ENCODE data around the gene MX2.
"Not testable (repeated sequence)": the region's sequence is repeated elsewhere in the genome, so short reads cannot be mapped to it uniquely, and the experiment has no call there.

MX2 gene

GRCh38 chr21:41387042-41387819 is 25.4 kb downstream of the MX2 start:
- no peak for DNase-seq (ENCODE audit: low read depth)

GRCh38 chr21:41387824-41388223 is 26.0 kb downstream of the MX2 start:
- DNase-seq (ENCODE audit: low read depth), result no peak

- no peak for DNase-seq (ENCODE audit: low read depth)
Observed at GRCh38 chr21:41388259-41388658, 26.4 kb downstream of the MX2 start.

- DNase-seq (ENCODE audit: low read depth), result no peak
Observed at GRCh38 chr21:41390043-41390639, 28.3 kb downstream of the MX2 start.

GRCh38 chr21:41393876-41394465 is 32.1 kb downstream of the MX2 start:
- no peak for DNase-seq (ENCODE audit: low read depth)

- DNase-seq (ENCODE audit: low read depth), result no peak
Observed at GRCh38 chr21:41396558-41397075, 34.8 kb downstream of the MX2 start.

- no peak for DNase-seq (ENCODE audit: low read depth)
Observed at GRCh38 chr21:41397471-41397891, 35.7 kb downstream of the MX2 start.

- DNase-seq (ENCODE audit: low read depth), result no peak
Observed at GRCh38 chr21:41398251-41398650, 36.4 kb downstream of the MX2 start.

GRCh38 chr21:41398831-41399230 is 37.0 kb downstream of the MX2 start:
- DNase-seq (ENCODE audit: low read depth), result no peak

GRCh38 chr21:41399246-41399800 is 37.5 kb downstream of the MX2 start:
- no peak for DNase-seq (ENCODE audit: low read depth)

GRCh38 chr21:41402231-41402630 is 40.4 kb downstream of the MX2 start:
- DNase-seq (ENCODE audit: low read depth), result no peak

- DNase-seq (ENCODE audit: low read depth), result no peak
Observed at GRCh38 chr21:41402796-41403195, 41.0 kb downstream of the MX2 start.

GRCh38 chr21:41403331-41403730 is 41.5 kb downstream of the MX2 start:
- DNase-seq (ENCODE audit: low read depth), result no peak

GRCh38 chr21:41403966-41404365 is 42.1 kb downstream of the MX2 start:
- no peak for DNase-seq (ENCODE audit: low read depth)

- DNase-seq (ENCODE audit: low read depth), result no peak
Observed at GRCh38 chr21:41405321-41405720, 43.5 kb downstream of the MX2 start.

GRCh38 chr21:41406340-41406739 is 44.5 kb downstream of the MX2 start:
- DNase-seq (ENCODE audit: low read depth), result no peak

GRCh38 chr21:41407541-41408460 is 46.0 kb downstream of the MX2 start:
- no peak for DNase-seq (ENCODE audit: low read depth)

- DNase-seq (ENCODE audit: low read depth), result no peak
Observed at GRCh38 chr21:41410361-41410760, 48.5 kb downstream of the MX2 start.

- DNase-seq (ENCODE audit: low read depth), result no peak
Observed at GRCh38 chr21:41410767-41411448, 49.1 kb downstream of the MX2 start.

GRCh38 chr21:41411449-41412089 is 49.7 kb downstream of the MX2 start:
- DNase-seq (ENCODE audit: low read depth), result no peak

GRCh38 chr21:41417505-41417904 is 55.7 kb downstream of the MX2 start:
- DNase-seq (ENCODE audit: low read depth), result not testable (repeated sequence)

Measured in fibroblast of the conjunctiva (primary cell).